Activated B cell treated with CpG ODN at 0.5 μM for 24 hours (primary cell): ENCODE data around the gene IL18RAP. TPM values are rescaled to one million over a fixed set of nuclear protein-coding genes. Genes with fewer than 3 reads are reported as not detected.

Source experiments
- ATAC-seq: fragments of 200-7000 bp; cut with Tn5 transposase; one replicate; pipeline ENCODE4 v1.10.0; 2021; ENCODE audit warnings: low read depth, mild to moderate bottlenecking, moderate library complexity
- CTCF ChIA-PET: fragments of 350-600 bp; sonication (Branson Sonifier 250); formaldehyde crosslinking; loops from one replicate; lab custom pipeline; 2021; ENCODE audit warnings: antibody characterized with exemption; lab: Charles Lee
- POLR2A ChIA-PET: fragments of 350-600 bp; sonication (Branson Sonifier 250); formaldehyde crosslinking; loops from one replicate; lab custom pipeline; 2021; ENCODE audit warnings: antibody characterized with exemption; lab: Charles Lee
- DNase-seq: peaks from one replicate; pipeline ENCODE4 v3.0.0; 2022
- H3K27ac Mint-ChIP-seq: one replicate; pipeline ENCODE4 v1.8.0; 2020; ENCODE audit warnings: mixed read lengths
- H3K27me3 Mint-ChIP-seq: one replicate; pipeline ENCODE4 v1.8.0; 2021; ENCODE audit warnings: mixed read lengths
- H3K36me3 Mint-ChIP-seq: one replicate; pipeline ENCODE4 v1.8.0; 2021; ENCODE audit warnings: low read depth, mixed read lengths
- H3K4me1 Mint-ChIP-seq: one replicate; pipeline ENCODE4 v1.8.0; 2021; ENCODE audit warnings: mixed read lengths
- H3K4me3 Mint-ChIP-seq: one replicate; pipeline ENCODE4 v1.8.0; 2020; ENCODE audit warnings: mild to moderate bottlenecking, mixed read lengths
- H3K9me3 Mint-ChIP-seq: one replicate; pipeline ENCODE4 v1.8.0; 2020; ENCODE audit warnings: mixed read lengths
- CTCF ChIP-seq: fragments of 200-600 bp; IDR thresholded peaks from one replicate; pipeline ENCODE4 v1.8.0; 2022; ENCODE audit warnings: antibody characterized with exemption, mild to moderate bottlenecking
- intact Hi-C: fragments of 100-400 bp; cut with micrococcal nuclease; formaldehyde crosslinking; loops from one replicate; pipeline ENCODE4 v1.15.1; 2024
- total RNA-seq: library from RNA; stranded (reverse); gene quantifications from 2 replicates; pipeline ENCODE4 v1.2.3, GENCODE V29; 2022

Gene IL18RAP
- total RNA-seq, 1 donor from 2014 or later = 0.98 TPM

GRCh38 chr2:102478686-102479470 lies 55.9 kb downstream of the IL18RAP start:
- Mint-ChIP-seq H3K27ac (no peak overlapping the region), H3K9me3 (no peaks in the 10 kb centered on the region), H3K4me3 (no peak overlapping the region), H3K27me3 (peaks cover 12% of the 10 kb centered on the region), H3K4me1 (no peaks in the 10 kb centered on the region), H3K36me3 (no peaks in the 10 kb centered on the region)
- intact Hi-C loops = no loop called here
- TF ChIP-seq CTCF = no peak
- ATAC-seq (no peak), DNase-seq (no peak)
- ChIA-PET POLR2A (no interaction called here), CTCF (no interaction called here)

- TF ChIP-seq CTCF = no peak
- intact Hi-C loops = no loop called here
- H3K27ac Mint-ChIP-seq = no peak overlapping the region
- no peaks in the 10 kb centered on the region for H3K4me1 Mint-ChIP-seq
- H3K4me3 Mint-ChIP-seq = no peak overlapping the region
- no peak for DNase-seq
- peaks cover 19% of the 10 kb centered on the region for H3K27me3 Mint-ChIP-seq
- ChIA-PET CTCF (no interaction called here), POLR2A (no interaction called here)
- no peaks in the 10 kb centered on the region for H3K9me3 Mint-ChIP-seq
- no peaks in the 10 kb centered on the region for H3K36me3 Mint-ChIP-seq
- no peak for ATAC-seq
Observed at GRCh38 chr2:102480285-102481195, 57.6 kb downstream of the IL18RAP start.

GRCh38 chr2:102481931-102482330 lies 59.0 kb downstream of the IL18RAP start:
- peaks cover 23% of the 10 kb centered on the region for H3K27me3 Mint-ChIP-seq
- TF ChIP-seq CTCF = no peak
- ATAC-seq = no peak
- no peak overlapping the region for H3K4me3 Mint-ChIP-seq
- no peak overlapping the region for H3K27ac Mint-ChIP-seq
- POLR2A ChIA-PET = no interaction called here
- no peak for DNase-seq
- no peaks in the 10 kb centered on the region for H3K4me1 Mint-ChIP-seq
- H3K36me3 Mint-ChIP-seq = no peaks in the 10 kb centered on the region
- CTCF ChIA-PET = no interaction called here
- H3K9me3 Mint-ChIP-seq = no peaks in the 10 kb centered on the region
- intact Hi-C loops = no loop called here

- H3K27me3 Mint-ChIP-seq = peaks cover 27% of the 10 kb centered on the region
- ATAC-seq = no peak
- H3K4me1 Mint-ChIP-seq = no peaks in the 10 kb centered on the region
- H3K9me3 Mint-ChIP-seq = no peaks in the 10 kb centered on the region
- TF ChIP-seq CTCF = no peak
- intact Hi-C loops = no loop called here
- H3K4me3 Mint-ChIP-seq = no peak overlapping the region
- H3K27ac Mint-ChIP-seq = no peak overlapping the region
- H3K36me3 Mint-ChIP-seq = no peaks in the 10 kb centered on the region
- CTCF ChIA-PET = interaction anchor here (1.1 to 3.5 kb wide), 2 partner anchors 10 to 11 kb away, joined by 5 to 10 read pairs; partner anchors contain the start of gene SLC9A4
- POLR2A ChIA-PET = no interaction called here
- no peak for DNase-seq
Observed at GRCh38 chr2:102483086-102483485, 60.1 kb downstream of the IL18RAP start.
